ENCODE results near the gene EMILIN3.

Gene EMILIN3

GRCh38 chr20:41352666-41353065, 14.0 kb downstream of the EMILIN3 start:
- in situ Hi-C loops (cut with HindIII; ENCODE audit: low pct_ligation_motif_present, low pct_unique_long_range_greater_than_20kb, low sequenced_read_pairs), result no loop called here
- DNase-seq, result no peak

DNA sequence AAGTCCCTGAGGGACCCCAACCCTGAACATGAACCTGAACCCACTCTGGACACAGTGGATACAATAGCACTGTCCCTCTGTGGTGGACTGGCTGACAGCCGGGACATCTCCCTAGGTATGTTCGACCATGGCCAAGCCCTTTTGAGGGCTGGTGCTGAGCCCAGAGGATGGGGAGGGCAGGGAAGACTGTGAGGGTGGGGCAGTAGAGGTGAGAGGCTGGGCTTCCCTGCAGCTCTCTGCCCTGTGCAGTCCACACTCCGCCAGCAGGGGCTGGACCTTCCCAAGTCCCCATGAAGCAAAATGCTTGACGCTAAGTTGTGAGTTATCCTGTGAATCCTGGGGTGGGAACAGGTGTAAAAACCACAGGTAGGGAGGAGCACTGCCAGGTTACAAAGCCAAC, 14.5 kb downstream of the EMILIN3 start:
- in situ Hi-C loops (cut with HindIII; ENCODE audit: low pct_ligation_motif_present, low pct_unique_long_range_greater_than_20kb, low sequenced_read_pairs), result no loop called here

GRCh38 chr20:41350408-41350962, 16.1 kb downstream of the EMILIN3 start:
- in situ Hi-C loops (cut with HindIII; ENCODE audit: low pct_ligation_motif_present, low pct_unique_long_range_greater_than_20kb, low sequenced_read_pairs), result no loop called here
- DNase-seq, result no peak

More for the DNA sequence above, 14.5 kb downstream of the EMILIN3 start:
- DNase-seq, result no peak

DNA sequence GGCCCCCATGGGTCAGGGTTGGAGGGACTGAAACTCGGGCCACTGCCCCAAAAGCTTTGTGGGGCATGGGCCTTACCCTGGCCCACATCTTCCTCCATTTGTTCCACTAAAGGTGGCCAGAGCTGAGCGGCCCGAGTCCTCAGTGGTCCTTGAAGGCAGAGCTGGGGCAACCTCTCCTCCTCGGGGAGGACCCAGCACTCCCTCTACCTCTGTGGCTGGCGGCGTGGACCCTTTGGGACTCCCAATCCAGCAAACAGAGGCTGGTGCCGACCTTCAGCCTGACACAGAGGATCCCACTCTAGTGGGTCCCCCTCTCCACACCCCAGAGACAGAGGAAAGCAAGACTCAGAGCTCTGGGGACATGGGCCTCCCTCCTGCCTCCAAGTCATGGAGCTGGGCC, 16.7 kb downstream of the EMILIN3 start:
- in situ Hi-C loops (cut with HindIII; ENCODE audit: low pct_ligation_motif_present, low pct_unique_long_range_greater_than_20kb, low sequenced_read_pairs), result no loop called here
- DNase-seq, result no peak

DNA sequence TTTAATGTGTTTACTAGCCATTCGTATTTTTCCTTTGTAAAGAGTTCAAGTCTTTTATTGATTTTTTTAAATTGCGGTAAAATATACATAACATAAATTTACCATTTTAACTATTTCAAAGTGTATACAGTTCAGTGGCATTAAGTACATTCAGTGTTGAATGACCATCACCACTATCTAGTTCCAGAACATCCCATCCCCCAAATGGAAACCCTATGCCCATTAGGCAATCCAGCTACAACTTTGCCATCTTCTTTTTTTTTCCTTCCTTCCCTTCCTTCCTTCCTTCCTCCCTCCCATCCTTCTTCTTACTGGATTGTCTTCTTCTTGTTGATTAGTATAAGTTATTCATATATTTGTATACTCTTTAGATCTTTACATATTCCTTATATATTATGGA, 17.4 kb downstream of the EMILIN3 start:
- DNase-seq, result no peak
- in situ Hi-C loops (cut with HindIII; ENCODE audit: low pct_ligation_motif_present, low pct_unique_long_range_greater_than_20kb, low sequenced_read_pairs), result no loop called here

DNA sequence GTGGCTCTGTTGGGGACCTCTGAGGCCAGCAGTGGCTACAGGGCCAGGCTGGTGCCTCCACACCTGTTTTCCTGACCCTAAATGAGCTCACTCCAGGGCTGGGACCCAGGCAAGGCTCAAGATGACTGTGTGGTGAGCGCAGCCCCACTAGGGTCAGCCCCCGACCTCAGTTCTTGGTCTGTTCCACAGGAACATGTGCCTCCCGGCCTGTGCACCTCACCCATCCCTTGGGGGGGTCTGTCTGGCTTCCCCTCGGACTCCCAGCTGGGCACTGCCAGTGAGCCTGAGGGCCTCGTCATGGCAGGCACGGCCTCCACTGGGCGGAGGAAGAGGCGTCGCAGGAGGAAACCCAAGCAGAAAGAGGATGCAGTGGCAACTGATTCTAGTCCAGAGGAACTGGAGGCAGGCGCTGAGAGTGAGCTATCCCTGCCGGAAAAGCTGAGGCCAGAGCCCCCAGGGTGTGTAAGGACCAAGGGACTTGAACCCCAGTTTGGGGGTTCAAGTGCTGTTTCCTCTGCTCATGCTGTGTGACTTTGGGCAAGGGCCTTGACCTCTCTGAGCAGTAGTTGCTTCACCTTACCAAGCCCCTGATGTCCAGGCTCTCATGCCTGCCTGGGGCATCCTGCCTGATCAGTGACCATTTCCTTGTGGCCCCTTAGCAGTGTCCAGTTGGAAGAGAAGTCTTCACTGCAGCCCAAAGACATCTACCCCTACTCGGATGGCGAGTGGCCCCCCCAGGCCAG, 18.0 kb downstream of the EMILIN3 start:
- no peak for DNase-seq
- in situ Hi-C loops (cut with HindIII; ENCODE audit: low pct_ligation_motif_present, low pct_unique_long_range_greater_than_20kb, low sequenced_read_pairs), result no loop called here

DNA sequence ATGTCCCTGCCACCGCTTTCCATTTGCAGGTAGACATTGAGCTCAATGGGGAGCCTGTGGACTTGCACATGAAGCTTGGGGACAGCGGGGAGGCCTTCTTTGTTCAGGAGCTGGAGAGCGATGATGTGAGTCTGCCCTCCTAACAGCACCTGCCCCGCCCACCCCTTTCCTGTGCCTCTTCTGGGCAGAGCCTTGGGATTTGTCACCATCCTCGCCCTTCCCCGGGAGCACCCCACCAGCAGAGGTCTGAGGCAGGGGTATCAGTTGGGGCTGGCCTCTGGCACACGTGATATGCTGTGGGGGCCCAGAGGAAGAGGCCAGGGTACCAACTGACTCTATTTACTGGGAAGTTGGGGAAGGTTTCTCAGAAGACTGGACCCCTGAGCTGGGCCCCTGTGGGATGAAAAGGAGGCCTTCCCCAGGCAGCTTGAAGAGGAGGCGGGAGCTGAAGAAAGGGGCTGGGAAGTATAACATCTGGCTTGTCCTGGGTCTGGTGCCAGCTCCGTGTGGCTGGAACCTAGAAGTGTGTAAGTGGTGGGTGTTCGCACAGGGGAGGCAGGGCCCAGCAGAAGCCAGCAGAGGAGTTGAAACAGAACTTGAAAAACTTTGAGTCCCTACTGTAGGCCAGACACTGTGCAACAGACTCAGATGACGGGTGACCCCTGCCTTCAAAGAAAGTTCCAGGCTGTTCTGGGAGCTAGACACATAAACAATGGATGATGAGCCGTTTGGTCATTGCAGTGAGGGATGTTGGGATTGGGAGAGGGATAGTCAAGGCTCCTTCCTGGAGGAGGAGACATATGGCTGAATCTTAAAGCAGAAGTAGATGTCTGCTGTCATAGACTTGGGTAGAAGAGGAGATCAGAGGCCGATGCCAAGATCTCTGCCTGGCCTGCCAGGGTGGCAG, 18.8 kb downstream of the EMILIN3 start:
- in situ Hi-C loops (cut with HindIII; ENCODE audit: low pct_ligation_motif_present, low pct_unique_long_range_greater_than_20kb, low sequenced_read_pairs), result no loop called here
- no peak for DNase-seq

GRCh38 chr20:41345729-41346067, 20.9 kb downstream of the EMILIN3 start:
- DNase-seq, result no peak
- in situ Hi-C loops (cut with HindIII; ENCODE audit: low pct_ligation_motif_present, low pct_unique_long_range_greater_than_20kb, low sequenced_read_pairs), result no loop called here

DNA sequence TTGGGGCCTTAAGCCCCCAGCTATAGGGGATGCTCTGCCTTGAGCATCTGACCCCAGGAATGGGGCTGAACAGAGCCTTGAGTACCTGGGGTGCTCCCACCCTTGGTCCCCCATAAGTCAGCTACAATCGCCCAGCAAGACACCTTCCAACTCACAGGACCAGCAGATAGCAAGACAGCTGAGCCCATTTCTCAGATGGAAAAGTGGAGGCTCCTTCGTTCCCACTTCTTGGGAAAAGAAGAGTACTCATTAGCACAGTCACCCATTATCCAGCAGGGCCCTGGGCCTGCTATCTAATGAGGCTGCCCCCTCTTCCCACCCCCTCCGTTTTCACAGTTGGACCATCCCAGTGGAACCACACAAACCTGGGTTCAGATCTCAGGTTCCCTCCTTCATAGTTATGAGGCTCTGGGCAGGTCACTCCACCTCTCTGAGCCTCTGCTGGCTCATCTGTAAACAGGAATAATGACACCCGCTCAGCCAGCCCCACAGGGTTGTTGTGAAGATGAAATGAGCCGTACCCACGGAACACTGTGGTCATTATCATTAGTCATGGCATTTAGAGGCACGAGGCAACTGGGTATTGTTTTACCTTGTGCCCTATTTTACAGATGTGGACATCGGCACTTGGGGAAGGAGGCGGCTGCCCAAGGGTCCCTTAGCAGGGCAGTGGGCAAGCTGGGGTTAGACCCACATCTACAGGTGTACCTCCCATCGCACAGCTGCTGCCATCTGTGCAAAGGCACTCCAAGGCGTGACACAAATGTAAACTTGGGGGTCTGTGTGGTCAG, 21.5 kb downstream of the EMILIN3 start:
- in situ Hi-C loops (cut with HindIII; ENCODE audit: low pct_ligation_motif_present, low pct_unique_long_range_greater_than_20kb, low sequenced_read_pairs), result no loop called here
- DNase-seq, result no peak

GRCh38 chr20:41344477-41344876, 22.1 kb downstream of the EMILIN3 start:
- no peak for DNase-seq
- in situ Hi-C loops (cut with HindIII; ENCODE audit: low pct_ligation_motif_present, low pct_unique_long_range_greater_than_20kb, low sequenced_read_pairs), result no loop called here

GRCh38 chr20:41342474-41343464, 23.8 kb downstream of the EMILIN3 start:
- in situ Hi-C loops (cut with HindIII; ENCODE audit: low pct_ligation_motif_present, low pct_unique_long_range_greater_than_20kb, low sequenced_read_pairs), result no loop called here
- no peak for DNase-seq

- peak; percentile 93 for DNase-seq
- in situ Hi-C loops (cut with HindIII; ENCODE audit: low pct_ligation_motif_present, low pct_unique_long_range_greater_than_20kb, low sequenced_read_pairs), result no loop called here
Measured at GRCh38 chr20:41340327-41341055, 26.1 kb downstream of the EMILIN3 start, which contains the start of gene LPIN3. LPIN3 (plus strand) TSS chr20:41340821; CDS start chr20:41345804, 4,983 bp downstream.

DNA sequence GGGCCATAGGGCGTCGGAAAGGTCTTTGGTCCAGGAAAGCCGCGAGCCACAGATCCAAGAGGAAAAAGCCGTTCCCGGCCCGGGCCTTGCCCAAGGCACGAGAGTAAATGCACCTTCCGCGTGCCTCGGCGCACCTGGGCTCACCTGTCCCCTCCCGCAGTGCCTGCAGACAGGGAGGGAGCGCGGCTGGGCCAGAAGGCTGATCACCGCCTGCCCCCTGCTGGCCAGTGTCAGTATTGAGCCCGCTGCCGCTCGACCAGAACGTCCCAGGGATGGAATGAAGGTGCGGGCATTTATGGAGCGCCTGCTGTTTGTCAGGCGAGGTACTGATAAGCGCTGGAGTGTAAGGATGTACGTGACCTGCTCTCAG, 26.7 kb downstream of the EMILIN3 start:
- DNase-seq, result peak; percentile 68
- in situ Hi-C loops (cut with HindIII; ENCODE audit: low pct_ligation_motif_present, low pct_unique_long_range_greater_than_20kb, low sequenced_read_pairs), result no loop called here

GRCh38 chr20:41336711-41337492, 29.7 kb downstream of the EMILIN3 start:
- in situ Hi-C loops (cut with HindIII; ENCODE audit: low pct_ligation_motif_present, low pct_unique_long_range_greater_than_20kb, low sequenced_read_pairs), result no loop called here
- no peak for DNase-seq

- in situ Hi-C loops (cut with HindIII; ENCODE audit: low pct_ligation_motif_present, low pct_unique_long_range_greater_than_20kb, low sequenced_read_pairs), result no loop called here
Measured at GRCh38 chr20:41335591-41335990, 31.0 kb downstream of the EMILIN3 start.

More at GRCh38 chr20:41335591-41335990, 31.0 kb downstream of the EMILIN3 start:
- DNase-seq, result no peak

All from ACHN (cell line).